Muscle layer of colon (tissue), 2 donors: Measurements from ENCODE around the gene E2F3.
"Not testable (repeated sequence)": the region's sequence is repeated elsewhere in the genome, so short reads cannot be mapped to it uniquely, and the experiment has no call there.

Experiments
- H3K27ac ChIP-seq: one replicate; pipeline ENCODE4 v1.7.0; 2013; ENCODE audit warnings: low read depth, mild to moderate bottlenecking, low read length, moderate library complexity
- H3K27me3 ChIP-seq, 2 donors: one replicate each; pipeline ENCODE4 v1.7.0; 2013; ENCODE audit warnings: low read length in 2 of 2, mild to moderate bottlenecking in 2 of 2; ENCODE audit not compliant: insufficient read depth in 2 of 2, control insufficient read depth in 1 of 2
- H3K36me3 ChIP-seq: one replicate; pipeline ENCODE4 v1.7.0; 2013; ENCODE audit warnings: mild to moderate bottlenecking, low read length; ENCODE audit not compliant: insufficient read depth
- H3K4me1 ChIP-seq: one replicate; pipeline ENCODE4 v1.7.0; 2013; ENCODE audit warnings: mild to moderate bottlenecking, low read length; ENCODE audit not compliant: insufficient read depth
- H3K4me3 ChIP-seq, 2 donors: one replicate each; pipeline ENCODE4 v1.7.0; 2013; ENCODE audit warnings: low read length in 2 of 2, low read depth in 1 of 2, mild to moderate bottlenecking in 1 of 2, moderate library complexity in 1 of 2
- H3K9ac ChIP-seq: one replicate; pipeline ENCODE4 v1.7.0; 2013; ENCODE audit warnings: low read length
- H3K9me3 ChIP-seq: one replicate; pipeline ENCODE4 v1.7.0; 2013; ENCODE audit warnings: mild to moderate bottlenecking, low read length
- donor health status: abdominal sarcoma.
- donor health status: Adenocarcinoma of cecum.

E2F3 gene

DNA sequence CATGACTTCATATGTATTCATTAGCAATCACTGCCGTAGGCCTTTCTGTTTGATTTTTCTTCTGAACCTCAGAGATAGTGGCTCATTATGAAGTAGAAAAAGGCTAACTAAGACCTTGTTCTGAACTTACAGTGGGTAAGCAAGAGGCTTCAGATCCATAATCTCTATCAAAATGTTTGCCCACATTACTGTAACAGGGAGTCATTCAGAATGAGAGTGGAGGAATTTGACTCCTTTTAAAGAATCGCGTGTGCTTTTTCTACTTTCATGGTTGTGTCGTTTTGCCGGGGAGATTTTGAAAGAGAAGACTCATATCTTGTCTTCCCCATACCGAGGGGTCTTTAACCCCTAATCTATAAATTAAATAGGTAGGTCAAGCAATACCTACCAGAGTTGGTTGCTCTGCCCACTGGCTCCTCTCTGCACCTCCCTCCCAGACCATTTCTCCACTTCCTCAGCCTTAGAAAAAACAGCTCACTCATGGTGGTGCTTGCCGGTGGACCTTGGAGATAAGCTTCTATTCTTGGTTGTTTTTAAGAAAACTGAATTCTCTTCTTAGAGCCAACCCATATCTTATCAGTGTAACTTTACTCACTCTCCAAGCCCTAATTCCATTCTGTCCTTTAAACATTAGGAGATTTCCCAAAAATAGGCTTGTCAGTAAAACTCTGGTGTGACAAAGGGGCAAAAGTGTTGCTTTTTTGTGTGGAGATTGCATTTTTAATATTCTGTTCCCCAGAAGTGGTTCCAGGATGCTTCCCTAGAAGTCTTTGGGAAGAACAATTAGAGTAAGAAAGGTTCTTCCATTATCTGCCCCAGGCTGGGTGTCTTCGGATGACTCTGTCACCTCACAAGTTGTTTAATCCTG is 56.6 kb downstream of the E2F3 start:
- H3K27me3 ChIP-seq: no peaks in the 10 kb centered on the region
- no peaks in the 10 kb centered on the region for H3K36me3 ChIP-seq
- H3K27ac ChIP-seq: no peak overlapping the region
- no peaks in the 10 kb centered on the region for H3K9me3 ChIP-seq
- H3K4me1 ChIP-seq: no peaks in the 10 kb centered on the region
- H3K4me3 ChIP-seq: no peak overlapping the region
- no peak overlapping the region for H3K9ac ChIP-seq

- Histone ChIP-seq H3K4me1 (no peaks in the 10 kb centered on the region), H3K9ac (no peak overlapping the region), H3K27me3 (no peaks in the 10 kb centered on the region), H3K4me3 (no peak overlapping the region), H3K36me3 (no peaks in the 10 kb centered on the region), H3K9me3 (no peaks in the 10 kb centered on the region), H3K27ac (no peak overlapping the region)
Observed at GRCh38 chr6:20459682-20460081, 58.0 kb downstream of the E2F3 start.

DNA sequence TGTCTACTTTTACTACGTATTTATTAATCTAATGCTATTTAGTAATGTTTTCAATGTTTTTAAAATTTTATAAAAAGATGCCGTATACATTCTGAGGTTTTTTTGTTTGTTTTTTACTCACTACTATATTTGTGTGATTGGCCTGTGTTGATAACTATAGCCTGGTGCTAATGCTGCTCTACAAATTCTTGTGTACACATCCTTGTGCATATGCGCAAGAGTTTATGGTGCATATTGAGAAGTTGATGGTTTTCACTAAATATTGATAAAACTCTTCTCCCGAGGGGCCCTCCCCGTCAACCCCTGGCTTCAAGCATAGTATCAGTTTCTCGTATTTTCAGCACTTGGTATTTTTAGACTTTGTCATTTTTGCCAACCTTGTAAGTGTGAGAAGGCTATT is 59.9 kb downstream of the E2F3 start:
- H3K27me3 ChIP-seq: no peaks in the 10 kb centered on the region
- no peak overlapping the region for H3K4me3 ChIP-seq
- no peak overlapping the region for H3K27ac ChIP-seq

GRCh38 chr6:20463396-20463795 is 61.7 kb downstream of the E2F3 start:
- H3K9ac ChIP-seq: no peak overlapping the region
- no peak overlapping the region for H3K4me3 ChIP-seq
- H3K36me3 ChIP-seq: no peaks in the 10 kb centered on the region
- no peaks in the 10 kb centered on the region for H3K27me3 ChIP-seq
- no peaks in the 10 kb centered on the region for H3K4me1 ChIP-seq
- no peak overlapping the region for H3K27ac ChIP-seq
- no peaks in the 10 kb centered on the region for H3K9me3 ChIP-seq

More for the DNA sequence above, 59.9 kb downstream of the E2F3 start:
- Histone ChIP-seq H3K4me1 (no peaks in the 10 kb centered on the region), H3K9me3 (no peaks in the 10 kb centered on the region), H3K9ac (no peak overlapping the region), H3K36me3 (no peaks in the 10 kb centered on the region)

GRCh38 chr6:20464041-20464440 is 62.4 kb downstream of the E2F3 start:
- Histone ChIP-seq H3K4me3 (no peak overlapping the region), H3K9me3 (no peaks in the 10 kb centered on the region), H3K27ac (no peak overlapping the region), H3K36me3 (no peaks in the 10 kb centered on the region), H3K9ac (no peak overlapping the region), H3K4me1 (no peaks in the 10 kb centered on the region), H3K27me3 (no peaks in the 10 kb centered on the region)

GRCh38 chr6:20464847-20465246 is 63.2 kb downstream of the E2F3 start:
- Histone ChIP-seq H3K27ac (no peak overlapping the region), H3K4me1 (no peaks in the 10 kb centered on the region), H3K9me3 (no peaks in the 10 kb centered on the region), H3K4me3 (no peak overlapping the region), H3K27me3 (no peaks in the 10 kb centered on the region), H3K9ac (no peak overlapping the region), H3K36me3 (no peaks in the 10 kb centered on the region)

- not testable (repeated sequence) for H3K4me3 ChIP-seq, H3K9ac ChIP-seq, H3K27me3 ChIP-seq, H3K9me3 ChIP-seq, H3K4me1 ChIP-seq, H3K36me3 ChIP-seq, H3K27ac ChIP-seq
Observed at GRCh38 chr6:20465616-20466015, 63.9 kb downstream of the E2F3 start.

DNA sequence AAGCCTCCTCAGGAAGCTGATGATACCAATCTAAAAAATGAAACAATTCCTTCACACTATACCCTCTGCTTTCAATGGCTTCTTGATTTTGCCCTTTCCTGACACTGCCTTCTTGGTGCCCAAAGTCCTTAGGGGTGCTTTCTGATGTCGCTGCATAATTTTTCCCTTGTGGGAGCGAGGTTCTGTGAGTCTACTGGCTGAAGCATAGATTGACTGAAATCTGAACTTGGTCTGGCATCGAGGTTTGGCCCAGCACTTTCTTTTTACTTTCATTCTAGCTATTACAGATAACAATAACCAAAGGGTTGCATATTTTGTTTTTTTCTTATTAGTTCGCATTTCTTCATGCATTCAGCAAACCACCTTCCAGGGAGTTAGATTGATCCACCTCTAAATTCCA is 65.8 kb downstream of the E2F3 start:
- H3K4me3 ChIP-seq: no peak overlapping the region
- no peaks in the 10 kb centered on the region for H3K36me3 ChIP-seq
- no peaks in the 10 kb centered on the region for H3K4me1 ChIP-seq
- H3K9me3 ChIP-seq: no peaks in the 10 kb centered on the region
- H3K27ac ChIP-seq: no peak overlapping the region
- no peak overlapping the region for H3K9ac ChIP-seq
- H3K27me3 ChIP-seq: no peaks in the 10 kb centered on the region

DNA sequence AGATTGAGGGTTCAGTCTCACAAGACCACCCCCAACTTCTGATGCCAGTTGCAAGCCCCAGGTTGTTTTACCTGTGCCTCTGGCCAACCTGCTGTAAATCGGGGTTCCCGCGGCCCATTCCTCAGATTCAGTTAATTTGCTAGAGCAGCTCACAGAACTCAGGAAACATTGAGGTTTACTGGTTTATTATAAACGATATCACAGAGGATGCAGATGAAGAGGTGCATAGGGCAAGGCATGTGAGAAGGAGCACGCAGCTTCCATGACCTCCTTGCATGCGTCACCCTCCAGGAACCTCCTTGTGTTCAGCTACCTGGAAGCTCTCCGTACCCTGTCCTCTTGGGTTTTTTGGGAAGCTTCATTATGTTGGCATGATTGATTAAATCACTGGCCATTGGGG is 66.5 kb downstream of the E2F3 start:
- no peak overlapping the region for H3K9ac ChIP-seq
- H3K27ac ChIP-seq: no peak overlapping the region
- H3K4me3 ChIP-seq: no peak overlapping the region
- no peaks in the 10 kb centered on the region for H3K27me3 ChIP-seq
- no peaks in the 10 kb centered on the region for H3K9me3 ChIP-seq
- no peaks in the 10 kb centered on the region for H3K4me1 ChIP-seq
- H3K36me3 ChIP-seq: no peaks in the 10 kb centered on the region

DNA sequence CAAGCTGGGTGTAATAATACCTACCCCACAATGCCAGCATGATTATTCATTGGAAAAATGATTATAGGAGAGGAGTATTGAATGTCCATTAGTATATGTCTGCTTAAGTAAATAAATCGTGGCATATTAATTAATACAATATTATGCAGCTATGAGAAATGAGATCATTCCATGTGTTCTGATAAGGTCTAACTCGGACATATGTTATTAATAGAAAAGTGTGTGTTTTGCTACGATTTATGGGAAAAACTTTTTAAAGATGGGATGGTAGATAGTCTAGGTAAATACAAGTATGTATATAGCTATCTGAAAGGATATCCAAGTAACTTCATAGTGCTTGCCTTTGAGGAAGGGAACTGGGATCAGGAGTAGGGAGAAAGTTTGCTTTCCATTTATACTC is 71.1 kb downstream of the E2F3 start:
- Histone ChIP-seq H3K27ac (no peak overlapping the region), H3K4me3 (no peak overlapping the region), H3K4me1 (no peaks in the 10 kb centered on the region), H3K27me3 (no peaks in the 10 kb centered on the region), H3K36me3 (no peaks in the 10 kb centered on the region), H3K9ac (no peak overlapping the region), H3K9me3 (no peaks in the 10 kb centered on the region)

DNA sequence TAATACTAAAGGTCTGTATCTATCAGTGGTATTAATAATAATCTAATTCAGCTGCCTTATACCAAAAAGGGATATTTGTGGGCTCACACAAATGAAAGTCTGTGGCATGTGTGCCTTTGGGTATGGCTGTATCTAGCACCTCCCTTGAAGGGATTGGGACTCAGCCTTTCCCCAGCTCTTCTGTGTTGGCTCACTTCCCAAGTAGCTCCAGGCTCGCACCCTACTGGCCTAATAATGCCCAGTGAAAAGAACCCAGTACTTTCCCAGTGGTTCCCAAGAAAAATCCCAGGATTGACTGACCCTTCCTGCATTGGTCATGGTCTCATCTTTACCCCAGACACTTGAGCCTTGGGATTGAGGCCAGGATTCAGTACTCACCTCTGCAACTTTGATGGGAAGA is 71.8 kb downstream of the E2F3 start:
- no peaks in the 10 kb centered on the region for H3K36me3 ChIP-seq
- no peak overlapping the region for H3K27ac ChIP-seq

DNA sequence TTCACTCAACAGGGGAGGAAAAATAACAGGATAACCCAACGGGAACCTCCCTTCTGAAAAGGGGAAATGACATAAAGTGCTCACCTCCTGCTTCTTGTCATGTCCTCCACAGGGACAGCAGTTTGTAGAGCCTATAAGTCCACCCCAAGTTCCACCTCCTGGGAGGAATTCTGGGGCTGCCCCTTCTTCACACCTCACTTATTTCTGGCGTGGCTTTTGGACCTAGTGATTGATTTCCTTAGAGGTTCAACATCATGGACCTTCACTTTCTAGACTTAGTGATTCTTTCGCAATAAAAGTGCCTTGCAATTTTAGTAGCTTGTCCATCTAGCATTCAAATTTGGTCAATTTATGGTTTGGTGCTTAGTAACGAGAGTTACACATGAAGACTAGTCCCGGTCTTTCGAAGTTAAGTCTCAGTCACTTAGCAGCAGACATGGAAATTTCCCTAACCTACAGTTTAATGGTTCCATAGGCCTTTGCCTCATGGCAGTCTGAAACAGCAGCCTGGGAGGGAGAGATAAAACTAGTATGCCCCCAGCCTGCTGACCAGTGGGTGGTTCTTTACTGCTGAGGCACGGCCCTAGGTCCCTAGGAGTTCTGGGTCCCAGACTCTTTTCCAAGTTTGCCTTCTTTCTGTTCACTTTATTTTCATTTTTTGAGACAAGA is 73.3 kb downstream of the E2F3 start:
- no peak overlapping the region for H3K9ac ChIP-seq
- no peaks in the 10 kb centered on the region for H3K4me1 ChIP-seq
- H3K27ac ChIP-seq: no peak overlapping the region
- no peaks in the 10 kb centered on the region for H3K27me3 ChIP-seq
- no peak overlapping the region for H3K4me3 ChIP-seq
- no peaks in the 10 kb centered on the region for H3K36me3 ChIP-seq
- no peaks in the 10 kb centered on the region for H3K9me3 ChIP-seq

More for the DNA sequence above, 71.8 kb downstream of the E2F3 start:
- Histone ChIP-seq H3K9ac (no peak overlapping the region), H3K4me1 (no peaks in the 10 kb centered on the region), H3K27me3 (no peaks in the 10 kb centered on the region), H3K4me3 (no peak overlapping the region), H3K9me3 (no peaks in the 10 kb centered on the region)
